CD4-positive, alpha-beta T cell treated with Interleukin-17A for 4 hours (primary cell): ENCODE results near the gene RABGEF1.
"Not testable (repeated sequence)": the region's sequence is repeated elsewhere in the genome, so short reads cannot be mapped to it uniquely, and the experiment has no call there.

Experiments used
- DNase-seq: peaks from one replicate; pipeline ENCODE4 v3.0.0-alpha.2; 2020; ENCODE audit warnings: mixed read lengths

Gene RABGEF1

GRCh38 chr7:66740302-66740979 is at the start of gene RABGEF1:
Gene RABGEF1 (plus strand): TSS chr7:66740733. CDS start chr7:66771900, 31,167 bp downstream.
- DNase-seq, result peak; percentile 97

GRCh38 chr7:66693331-66693730 is 47.2 kb upstream of the RABGEF1 start:
- DNase-seq, result no peak

GRCh38 chr7:66694286-66694685 is 46.2 kb upstream of the RABGEF1 start:
- DNase-seq, result no peak

- DNase-seq, result not testable (repeated sequence)
Observed at GRCh38 chr7:66695417-66695816, 45.1 kb upstream of the RABGEF1 start.

- DNase-seq, result not testable (repeated sequence)
Observed at GRCh38 chr7:66696134-66696533, 44.4 kb upstream of the RABGEF1 start.

- DNase-seq, result no peak
Observed at GRCh38 chr7:66696774-66697191, 43.8 kb upstream of the RABGEF1 start.

- no peak for DNase-seq
Observed at GRCh38 chr7:66697449-66698438, 42.8 kb upstream of the RABGEF1 start.

GRCh38 chr7:66698652-66699205 is 41.8 kb upstream of the RABGEF1 start:
- no peak for DNase-seq

GRCh38 chr7:66699998-66700397 is 40.5 kb upstream of the RABGEF1 start:
- no peak for DNase-seq

GRCh38 chr7:66700633-66701131 is 39.9 kb upstream of the RABGEF1 start:
- no peak for DNase-seq

- DNase-seq, result no peak
Observed at GRCh38 chr7:66707825-66708224, 32.7 kb upstream of the RABGEF1 start.

GRCh38 chr7:66710752-66711151 is 29.8 kb upstream of the RABGEF1 start:
- not testable (repeated sequence) for DNase-seq

GRCh38 chr7:66713687-66714086 is 26.8 kb upstream of the RABGEF1 start:
- no peak for DNase-seq

GRCh38 chr7:66716634-66717033 is 23.9 kb upstream of the RABGEF1 start:
- DNase-seq, result not testable (repeated sequence)

GRCh38 chr7:66720561-66720960 is 20.0 kb upstream of the RABGEF1 start:
- DNase-seq, result no peak

GRCh38 chr7:66725843-66726242 is 14.7 kb upstream of the RABGEF1 start:
- DNase-seq, result no peak

- no peak for DNase-seq
Observed at GRCh38 chr7:66727058-66727457, 13.5 kb upstream of the RABGEF1 start.

- no peak for DNase-seq
Observed at GRCh38 chr7:66728571-66728970, 12.0 kb upstream of the RABGEF1 start.

- no peak for DNase-seq
Observed at GRCh38 chr7:66729274-66729673, 11.3 kb upstream of the RABGEF1 start.

GRCh38 chr7:66731986-66732385 is 8.5 kb upstream of the RABGEF1 start:
- DNase-seq, result no peak

GRCh38 chr7:66732439-66732838 is 8.1 kb upstream of the RABGEF1 start:
- no peak for DNase-seq

GRCh38 chr7:66734006-66734405 is 6.5 kb upstream of the RABGEF1 start:
- no peak for DNase-seq

- DNase-seq, result no peak
Observed at GRCh38 chr7:66735154-66735553, 5.4 kb upstream of the RABGEF1 start.
